GM12878 (cell line): ENCODE measurements around the gene DSTYK. TPM values are rescaled to one million over a fixed set of nuclear protein-coding genes. Genes with fewer than 3 reads are reported as not detected.

Experiments used
- ATAC-seq: fragments of 200-7000 bp; cut with Tn5 transposase; 3 replicates; pipeline ENCODE4 v1.9.1; 2020; ENCODE audit warnings: mild to moderate bottlenecking, moderate library complexity
- BruUV-seq: library from RNA; stranded (reverse); fragments of 400-500 nt; replicated peaks from 2 replicates; lab custom pipeline; 2021; lab: Mats Ljungman, UMichigan
- CTCF ChIA-PET: fragments of 300-600 bp; sonication (Branson Sonifier 250); formaldehyde crosslinking; extraction: SDS; loops from one replicate; lab custom pipeline; 2021; ENCODE audit warnings: inconsistent platforms; lab: Yijun Ruan, JAX
- POLR2A ChIA-PET: fragments of 350-600 bp; formaldehyde crosslinking; extraction: SDS; loops from one replicate; lab custom pipeline; 2021; ENCODE audit warnings: inconsistent platforms; lab: Charles Lee
- RAD21 ChIA-PET: fragments of 300-600 bp; sonication (Branson Sonifier 250); formaldehyde crosslinking; loops from one replicate; lab custom pipeline; 2023; ENCODE audit warnings: antibody characterized with exemption; ENCODE audit not compliant: unreplicated experiment; lab: Charles Lee
- SMC1A ChIA-PET: fragments of 300-600 bp; sonication (Branson Sonifier 250); formaldehyde crosslinking; loops from one replicate; lab custom pipeline; 2023; ENCODE audit not compliant: unreplicated experiment, uncharacterized antibody; lab: Charles Lee
- DNase-seq: peaks from one replicate; pipeline ENCODE4 v3.0.0-alpha.2; 2011; ENCODE audit warnings: low read depth, low spot score
- FAIRE-seq: peaks from 3 replicates; lab custom pipeline; 2011; peaks lifted over from hg19 to GRCh38; lab: Jason Lieb, UNC
- H2AFZ ChIP-seq: 2 replicates; pipeline ENCODE4 v1.6.0; 2011; ENCODE audit warnings: low read depth, low read length, control low read depth; ENCODE audit not compliant: control insufficient read depth
- H3K27ac ChIP-seq: 2 replicates; pipeline ENCODE4 v1.5.1; 2011; ENCODE audit warnings: control low read depth; ENCODE audit not compliant: control insufficient read depth, insufficient read depth
- H3K27me3 ChIP-seq, 2 experiments: replicated peaks in 1 of 2; 2 replicates each; pipeline versions ENCODE4 v1.6.0 to v1.6.1; 2011; ENCODE audit warnings: low read length in 1 of 2; ENCODE audit not compliant: control insufficient read depth in 2 of 2, insufficient read depth in 2 of 2
- H3K36me3 ChIP-seq, 2 experiments: 2 replicates each; pipeline ENCODE4 v1.5.1; 2011; ENCODE audit warnings: low read length in 1 of 2; ENCODE audit not compliant: control insufficient read depth in 2 of 2, insufficient read depth in 2 of 2
- H3K4me1 ChIP-seq: 2 replicates; pipeline ENCODE4 v1.6.1; 2011; ENCODE audit warnings: mild to moderate bottlenecking, low read length, moderate library complexity, mixed read lengths; ENCODE audit not compliant: control insufficient read depth, insufficient read depth
- H3K4me2 ChIP-seq: 2 replicates; pipeline ENCODE4 v1.6.0; 2011; ENCODE audit warnings: control low read depth; ENCODE audit not compliant: control insufficient read depth, insufficient read depth
- H3K4me3 ChIP-seq: fragments of 200-600 bp; sonication (generic); 2 replicates; pipeline ENCODE4 v1.5.1; 2016
- H3K79me2 ChIP-seq: 2 replicates; pipeline ENCODE4 v1.6.0; 2011; ENCODE audit warnings: low read length; ENCODE audit not compliant: control insufficient read depth, insufficient read depth
- H3K9ac ChIP-seq: 2 replicates; pipeline ENCODE4 v1.8.0; 2011; ENCODE audit warnings: low read length, control low read depth, mixed read lengths; ENCODE audit not compliant: control insufficient read depth, insufficient read depth
- H3K9me3 ChIP-seq: replicated peaks from 3 replicates; pipeline ENCODE4 v1.5.1; 2011; ENCODE audit warnings: mild to moderate bottlenecking, low read length; ENCODE audit not compliant: control insufficient read depth, insufficient read depth
- H4K20me1 ChIP-seq: 2 replicates; pipeline ENCODE4 v1.6.0; 2011; ENCODE audit not compliant: control insufficient read depth, insufficient read depth
- JUND ChIP-seq: IDR thresholded peaks from 2 replicates; pipeline ENCODE4 v1.6.1; 2012; ENCODE audit warnings: low read depth, mild to moderate bottlenecking, low read length, improper control_type of control experiment, moderate library complexity
- SIN3A ChIP-seq: IDR thresholded peaks from 2 replicates; pipeline ENCODE4 v1.6.1; 2012; ENCODE audit warnings: low read depth, low read length, improper control_type of control experiment
- SMARCA5 ChIP-seq: fragments of 450-650 bp; IDR thresholded peaks from 2 replicates; pipeline ENCODE4 v1.6.1; 2017; ENCODE audit warnings: mild to moderate bottlenecking
- SRF ChIP-seq, 2 experiments: IDR thresholded peaks; 2 replicates each; pipeline ENCODE4 v1.6.1; 2011; ENCODE audit warnings: low read depth in 2 of 2, low read length in 2 of 2, mild to moderate bottlenecking in 1 of 2, moderate library complexity in 1 of 2
- ZNF217 ChIP-seq: fragments of 450-650 bp; IDR thresholded peaks from 2 replicates; pipeline ENCODE4 v1.6.1; 2017; ENCODE audit warnings: antibody characterized with exemption, mild to moderate bottlenecking
- WGBS: methylation state at CpG from one replicate; pipeline ENCODE4 v1.1.6; 2016; ENCODE audit warnings: low lambda C conversion rate; ENCODE audit not compliant: insufficient replicate concordance, insufficient coverage; ENCODE audit errors: missing lambda C conversion rate; 5-methylcytosine and 5-hydroxymethylcytosine counted together
- in situ Hi-C: fragments of 300-500 bp; cut with MboI; formaldehyde crosslinking; loops from 9 replicates; pipeline ENCODE4 v1.14.3; 2018; ENCODE audit warnings: mixed read lengths
- intact Hi-C: fragments of 100-400 bp; cut with micrococcal nuclease; formaldehyde crosslinking; loops from one replicate; pipeline ENCODE4 v1.14.2; 2022; ENCODE audit not compliant: unreplicated experiment
- polyA plus RNA-seq, 11 experiments: library from polyadenylated mRNA; depleted of rRNA in 4 of 11; unstranded in 6 of 11; stranded (reverse) in 5 of 11; fragments of >200 nt; fragmentation: Nextera tagmentation in 4 of 11; fragmentation: Illumina TruSeq in 1 of 11; extraction: Ambion mirVana in 4 of 11; extraction: Trizol in 1 of 11; gene quantifications; 1 replicate in 1 of 11; 2 replicates in 10 of 11; pipeline versions ENCODE4 v1.2.1 to v1.2.3, GENCODE V29; 2011 to 2016; ENCODE audit warnings: inconsistent platforms in 2 of 11, missing spikeins in 2 of 11, low read depth in 1 of 11
- total RNA-seq, 4 experiments: library from RNA; depleted of rRNA in 3 of 4; stranded (reverse); fragments of >200 nt in 3 of 4; fragmentation: Illumina TruSeq in 1 of 4; extraction: Trizol in 1 of 4; gene quantifications; 2 replicates each; pipeline versions ENCODE4 v1.2.1 to v1.2.3, GENCODE V29; 2013 to 2021
- TF ChIP-seq, protein P1 (sequence below): fragments of 450-650 bp; formaldehyde crosslinking; IDR thresholded peaks from 2 replicates; pipeline ENCODE4 v1.4.0; 2022; ENCODE audit warnings: mild to moderate bottlenecking, moderate library complexity
- TF ChIP-seq, protein P2 (sequence below): IDR thresholded peaks from 2 replicates; pipeline ENCODE4 v1.6.1; 2012; ENCODE audit warnings: low read length, inconsistent platforms
- TF ChIP-seq, protein P3 (sequence below): fragments of 450-650 bp; IDR thresholded peaks from 2 replicates; pipeline ENCODE4 v1.6.1; 2018; ENCODE audit warnings: mild to moderate bottlenecking, low read depth, moderate library complexity; ENCODE audit not compliant: partially characterized antibody
- TF ChIP-seq, protein P4 (sequence below): fragments of 450-650 bp; IDR thresholded peaks from 2 replicates; pipeline ENCODE4 v1.6.1; 2016; ENCODE audit warnings: mild to moderate bottlenecking

DSTYK gene
- total and polyA plus RNA-seq, 10 of the 15 experiments (the other 5 are each of a cell fraction or from before 2014, with no cell fraction given): 2.7 to 5.5 (median 3.6) TPM

DNA sequence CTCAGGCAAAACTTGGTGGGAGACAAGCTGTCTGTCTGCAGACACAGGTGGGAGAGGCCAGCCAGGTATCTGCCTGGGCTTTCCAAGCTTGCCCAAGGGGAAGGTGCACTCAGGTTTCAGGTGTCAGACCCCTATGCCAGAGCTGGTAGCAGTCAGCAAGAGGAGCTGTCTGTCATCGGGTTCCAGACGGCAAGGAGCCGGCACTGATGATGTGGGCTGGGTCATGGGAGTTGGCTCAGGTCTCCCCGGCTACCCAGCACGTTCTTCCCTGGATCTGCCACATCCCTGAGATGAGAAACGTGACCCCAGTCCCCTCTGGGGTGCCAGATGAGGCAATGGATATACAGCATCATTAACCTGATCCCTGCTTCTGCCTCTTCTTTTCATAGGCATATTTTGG is 39.2 kb upstream of the DSTYK start:
- Histone ChIP-seq H3K79me2 (no peaks in the 10 kb centered on the region), H3K9ac (no peak overlapping the region), H3K4me3 (no peak overlapping the region), H3K9me3 (no peaks in the 10 kb centered on the region), H2AFZ (no peak overlapping the region), H3K4me2 (no peak overlapping the region), H3K27me3 (peaks cover 2 to 3% of the 10 kb centered on the region in 2 experiments; a peak in 2 of 4 replicates), H3K27ac (no peak overlapping the region), H4K20me1 (no peaks in the 10 kb centered on the region; the same call in 1 of the 2 replicates), H3K4me1 (no peaks in the 10 kb centered on the region), H3K36me3 (no peaks in the 10 kb centered on the region)
- ChIA-PET POLR2A (interaction anchor here (1.1 kb wide), 1 partner anchor 23 kb away, joined by 3 read pairs; the partner anchor contains the start of gene TMCC2), RAD21 (interaction anchor here (1.3 to 21.3 kb wide), 2 partner anchors 15 to 189 kb away, joined by 5 to 728 read pairs; partner anchors contain the start of gene TMCC2), CTCF (interaction anchor here (0.8 to 42.1 kb wide), 5 partner anchors 11 to 110 kb away, joined by 3 to 2333 read pairs (median 11); partner anchors contain the start of genes NUAK2 and TMCC2), SMC1A (interaction anchor here (0.8 to 17.4 kb wide), 4 partner anchors 8 to 23 kb away, joined by 3 to 427 read pairs (median 57); partner anchors contain the start of gene TMCC2)
- 11% methylated on average over 6 of the region's 6 CpGs for WGBS
- BruUV-seq: no TSS peak
- in situ Hi-C loops (no loop called here), intact Hi-C loops (no loop called here)
- ATAC-seq: no peak
- no peak for FAIRE-seq
- TF ChIP-seq SMARCA5: no peak
- TF ChIP-seq, protein P1, sequence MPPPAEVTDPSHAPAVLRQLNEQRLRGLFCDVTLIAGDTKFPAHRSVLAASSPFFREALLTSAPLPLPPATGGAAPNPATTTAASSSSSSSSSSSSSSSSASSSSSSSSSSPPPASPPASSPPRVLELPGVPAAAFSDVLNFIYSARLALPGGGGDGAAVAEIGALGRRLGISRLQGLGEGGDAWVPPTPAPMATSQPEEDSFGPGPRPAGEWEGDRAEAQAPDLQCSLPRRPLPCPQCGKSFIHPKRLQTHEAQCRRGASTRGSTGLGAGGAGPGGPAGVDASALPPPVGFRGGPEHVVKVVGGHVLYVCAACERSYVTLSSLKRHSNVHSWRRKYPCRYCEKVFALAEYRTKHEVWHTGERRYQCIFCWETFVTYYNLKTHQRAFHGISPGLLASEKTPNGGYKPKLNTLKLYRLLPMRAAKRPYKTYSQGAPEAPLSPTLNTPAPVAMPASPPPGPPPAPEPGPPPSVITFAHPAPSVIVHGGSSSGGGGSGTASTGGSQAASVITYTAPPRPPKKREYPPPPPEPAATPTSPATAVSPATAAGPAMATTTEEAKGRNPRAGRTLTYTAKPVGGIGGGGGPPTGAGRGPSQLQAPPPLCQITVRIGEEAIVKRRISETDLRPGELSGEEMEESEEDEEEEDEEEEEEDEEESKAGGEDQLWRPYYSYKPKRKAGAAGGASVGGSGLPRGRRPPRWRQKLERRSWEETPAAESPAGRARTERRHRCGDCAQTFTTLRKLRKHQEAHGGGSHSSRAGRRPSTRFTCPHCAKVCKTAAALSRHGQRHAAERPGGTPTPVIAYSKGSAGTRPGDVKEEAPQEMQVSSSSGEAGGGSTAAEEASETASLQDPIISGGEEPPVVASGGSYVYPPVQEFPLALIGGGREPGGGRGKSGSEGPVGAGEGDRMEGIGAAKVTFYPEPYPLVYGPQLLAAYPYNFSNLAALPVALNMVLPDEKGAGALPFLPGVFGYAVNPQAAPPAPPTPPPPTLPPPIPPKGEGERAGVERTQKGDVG (CRISPR knock-in tag): no peak
- no peak for TF ChIP-seq ZNF217
- TF ChIP-seq, protein P2, sequence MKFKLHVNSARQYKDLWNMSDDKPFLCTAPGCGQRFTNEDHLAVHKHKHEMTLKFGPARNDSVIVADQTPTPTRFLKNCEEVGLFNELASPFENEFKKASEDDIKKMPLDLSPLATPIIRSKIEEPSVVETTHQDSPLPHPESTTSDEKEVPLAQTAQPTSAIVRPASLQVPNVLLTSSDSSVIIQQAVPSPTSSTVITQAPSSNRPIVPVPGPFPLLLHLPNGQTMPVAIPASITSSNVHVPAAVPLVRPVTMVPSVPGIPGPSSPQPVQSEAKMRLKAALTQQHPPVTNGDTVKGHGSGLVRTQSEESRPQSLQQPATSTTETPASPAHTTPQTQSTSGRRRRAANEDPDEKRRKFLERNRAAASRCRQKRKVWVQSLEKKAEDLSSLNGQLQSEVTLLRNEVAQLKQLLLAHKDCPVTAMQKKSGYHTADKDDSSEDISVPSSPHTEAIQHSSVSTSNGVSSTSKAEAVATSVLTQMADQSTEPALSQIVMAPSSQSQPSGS: no peak
- TF ChIP-seq, protein P3, sequence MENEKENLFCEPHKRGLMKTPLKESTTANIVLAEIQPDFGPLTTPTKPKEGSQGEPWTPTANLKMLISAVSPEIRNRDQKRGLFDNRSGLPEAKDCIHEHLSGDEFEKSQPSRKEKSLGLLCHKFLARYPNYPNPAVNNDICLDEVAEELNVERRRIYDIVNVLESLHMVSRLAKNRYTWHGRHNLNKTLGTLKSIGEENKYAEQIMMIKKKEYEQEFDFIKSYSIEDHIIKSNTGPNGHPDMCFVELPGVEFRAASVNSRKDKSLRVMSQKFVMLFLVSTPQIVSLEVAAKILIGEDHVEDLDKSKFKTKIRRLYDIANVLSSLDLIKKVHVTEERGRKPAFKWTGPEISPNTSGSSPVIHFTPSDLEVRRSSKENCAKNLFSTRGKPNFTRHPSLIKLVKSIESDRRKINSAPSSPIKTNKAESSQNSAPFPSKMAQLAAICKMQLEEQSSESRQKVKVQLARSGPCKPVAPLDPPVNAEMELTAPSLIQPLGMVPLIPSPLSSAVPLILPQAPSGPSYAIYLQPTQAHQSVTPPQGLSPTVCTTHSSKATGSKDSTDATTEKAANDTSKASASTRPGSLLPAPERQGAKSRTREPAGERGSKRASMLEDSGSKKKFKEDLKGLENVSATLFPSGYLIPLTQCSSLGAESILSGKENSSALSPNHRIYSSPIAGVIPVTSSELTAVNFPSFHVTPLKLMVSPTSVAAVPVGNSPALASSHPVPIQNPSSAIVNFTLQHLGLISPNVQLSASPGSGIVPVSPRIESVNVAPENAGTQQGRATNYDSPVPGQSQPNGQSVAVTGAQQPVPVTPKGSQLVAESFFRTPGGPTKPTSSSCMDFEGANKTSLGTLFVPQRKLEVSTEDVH: no peak
- TF ChIP-seq SIN3A: no peak
- TF ChIP-seq SRF (IDR thresholded peaks at IDR 0.05; ENCODE audit: low read depth in 2 of 2, low read length in 2 of 2): no peak
- no peak for TF ChIP-seq JUND
- TF ChIP-seq, protein P4, sequence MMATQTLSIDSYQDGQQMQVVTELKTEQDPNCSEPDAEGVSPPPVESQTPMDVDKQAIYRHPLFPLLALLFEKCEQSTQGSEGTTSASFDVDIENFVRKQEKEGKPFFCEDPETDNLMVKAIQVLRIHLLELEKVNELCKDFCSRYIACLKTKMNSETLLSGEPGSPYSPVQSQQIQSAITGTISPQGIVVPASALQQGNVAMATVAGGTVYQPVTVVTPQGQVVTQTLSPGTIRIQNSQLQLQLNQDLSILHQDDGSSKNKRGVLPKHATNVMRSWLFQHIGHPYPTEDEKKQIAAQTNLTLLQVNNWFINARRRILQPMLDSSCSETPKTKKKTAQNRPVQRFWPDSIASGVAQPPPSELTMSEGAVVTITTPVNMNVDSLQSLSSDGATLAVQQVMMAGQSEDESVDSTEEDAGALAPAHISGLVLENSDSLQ: no peak
- DNase-seq: no peak
